HepG2 (cell line): ENCODE data around the gene SPATA7. TPM values are rescaled to one million over a fixed set of nuclear protein-coding genes. Genes with fewer than 3 reads are reported as not detected.

Experiments
- ATAC-seq: fragments of 200-7000 bp; cut with Tn5 transposase; 3 replicates; pipeline ENCODE4 v1.9.1; 2020; ENCODE audit warnings: mild to moderate bottlenecking, moderate library complexity
- BruUV-seq: library from RNA; stranded (reverse); fragments of 400-500 nt; replicated peaks from 2 replicates; lab custom pipeline; 2021; lab: Mats Ljungman, UMichigan
- CTCF ChIA-PET: fragments of 300-600 bp; formaldehyde crosslinking; extraction: SDS; loops from one replicate; lab custom pipeline; 2021; ENCODE audit warnings: low total read pairs, inconsistent platforms, low intra/inter-chr PET ratio; lab: Yijun Ruan, JAX
- POLR2A ChIA-PET: fragments of 350-600 bp; sonication (Branson Sonifier 250); formaldehyde crosslinking; loops from one replicate; lab custom pipeline; 2020; ENCODE audit warnings: antibody characterized with exemption, inconsistent platforms; lab: Yijun Ruan, JAX
- DNase-seq: peaks from one replicate; pipeline ENCODE4 v3.0.0-alpha.2; 2015; ENCODE audit warnings: low spot score
- FAIRE-seq: peaks from 3 replicates; lab custom pipeline; 2011; peaks lifted over from hg19 to GRCh38; lab: Jason Lieb, UNC
- H2AFZ ChIP-seq: one replicate; pipeline ENCODE4 v1.6.1; 2011; ENCODE audit warnings: low read length, inconsistent platforms
- H3K27ac ChIP-seq: fragments of 300-600 bp; 3 replicates; pipeline ENCODE4 v1.8.0; 2011; ENCODE audit warnings: mixed run types, mild to moderate bottlenecking, mixed read lengths, low read length, inconsistent platforms; ENCODE audit not compliant: insufficient read depth; ENCODE audit errors: extremely low read length
- H3K27me3 ChIP-seq, 2 experiments: fragments of 200-600 bp in 1 of 2; 2 replicates in 1 of 2; 3 replicates in 1 of 2; pipeline versions ENCODE4 v1.6.0 to v1.8.0; 2011; ENCODE audit warnings: low read length in 2 of 2, mild to moderate bottlenecking in 2 of 2, moderate library complexity in 2 of 2, inconsistent platforms in 1 of 2; ENCODE audit not compliant: insufficient read depth in 2 of 2, control insufficient read depth in 1 of 2
- H3K36me3 ChIP-seq, 2 experiments: fragments of 200-600 bp in 1 of 2; replicated peaks in 1 of 2; 2 replicates in 1 of 2; 3 replicates in 1 of 2; pipeline versions ENCODE4 v1.5.1 to v1.8.0; 2011; ENCODE audit warnings: low read length in 2 of 2, inconsistent platforms in 1 of 2; ENCODE audit not compliant: insufficient read depth in 2 of 2, control insufficient read depth in 1 of 2
- H3K4me1 ChIP-seq: 2 replicates; pipeline ENCODE4 v1.5.1; 2012; ENCODE audit warnings: low read length, inconsistent platforms; ENCODE audit not compliant: insufficient read depth
- H3K4me2 ChIP-seq: 2 replicates; pipeline ENCODE4 v1.6.0; 2011; ENCODE audit warnings: low read depth, low read length, inconsistent platforms
- H3K4me3 ChIP-seq, 3 experiments: fragments of 200-600 bp in 1 of 3; sonication (generic), shearing (Covaris generic) in 1 of 3; replicated peaks in 1 of 3; 2 replicates each; pipeline ENCODE4 v1.5.1; 2011 to 2016; ENCODE audit warnings: low read length in 3 of 3, inconsistent platforms in 2 of 3, low read depth in 2 of 3, mild to moderate bottlenecking in 2 of 3, control low read depth in 1 of 3, mixed read lengths in 1 of 3; ENCODE audit not compliant: insufficient read depth in 1 of 3
- H3K79me2 ChIP-seq: one replicate; pipeline ENCODE4 v1.6.1; 2011; ENCODE audit warnings: low read length, inconsistent platforms; ENCODE audit not compliant: insufficient read depth
- H3K9ac ChIP-seq: 2 replicates; pipeline ENCODE4 v1.6.0; 2011; ENCODE audit warnings: mild to moderate bottlenecking, low read depth, low read length, inconsistent platforms; ENCODE audit not compliant: insufficient read depth
- H3K9me3 ChIP-seq: 2 replicates; pipeline ENCODE4 v1.5.1; 2012; ENCODE audit warnings: mild to moderate bottlenecking, low read length
- H4K20me1 ChIP-seq: 2 replicates; pipeline ENCODE4 v1.6.0; 2011; ENCODE audit warnings: inconsistent platforms, mild to moderate bottlenecking, low read length, moderate library complexity; ENCODE audit not compliant: insufficient read depth
- ATF7 ChIP-seq, 2 experiments: fragments of 450-650 bp in 1 of 2; sonication (generic) in 1 of 2; formaldehyde crosslinking in 1 of 2; IDR thresholded peaks; 2 replicates each; pipeline versions ENCODE4 v1.4.0 to v1.6.1; 2016 to 2020; ENCODE audit warnings: antibody characterized with exemption in 1 of 2, mild to moderate bottlenecking in 1 of 2, missing genetic modification reagents in 1 of 2
- CREM ChIP-seq, 2 experiments: sonication (generic) in 1 of 2; formaldehyde crosslinking in 1 of 2; IDR thresholded peaks; 2 replicates each; pipeline versions ENCODE4 v1.4.0 to v1.6.1; 2016 to 2020; ENCODE audit warnings: antibody characterized with exemption in 1 of 2, mild to moderate bottlenecking in 1 of 2, missing genetic modification reagents in 1 of 2
- DR1 ChIP-seq: sonication (generic); formaldehyde crosslinking; IDR thresholded peaks from 2 replicates; pipeline ENCODE4 v1.8.0; 2021; ENCODE audit warnings: mild to moderate bottlenecking, missing genetic modification reagents, inconsistent platforms
- JUND ChIP-seq: sonication (generic); formaldehyde crosslinking; IDR thresholded peaks from 2 replicates; pipeline ENCODE4 v1.8.0; 2022; ENCODE audit warnings: mild to moderate bottlenecking, missing genetic modification reagents
- MED13 ChIP-seq: sonication (generic); formaldehyde crosslinking; IDR thresholded peaks from 2 replicates; pipeline ENCODE4 v1.5.0; 2020; ENCODE audit warnings: missing genetic modification reagents
- SIN3B ChIP-seq: fragments of 150-350 bp; IDR thresholded peaks from 2 replicates; pipeline ENCODE4 v1.6.1; 2014; ENCODE audit warnings: low read length
- SIX1 ChIP-seq: sonication (generic); formaldehyde crosslinking; IDR thresholded peaks from 2 replicates; pipeline ENCODE4 v1.4.0; 2020; ENCODE audit warnings: missing genetic modification reagents, borderline replicate concordance
- ZBTB7B ChIP-seq: sonication (generic); formaldehyde crosslinking; IDR thresholded peaks from 2 replicates; pipeline ENCODE4 v1.4.0; 2020; ENCODE audit warnings: missing genetic modification reagents
- ZKSCAN1 ChIP-seq: fragments of 150-350 bp; IDR thresholded peaks from 2 replicates; pipeline ENCODE4 v1.6.1; 2014; ENCODE audit warnings: low read length
- WGBS: methylation state at CpG from one replicate; pipeline ENCODE4 v1.1.6; 2017; ENCODE audit warnings: low lambda C conversion rate; 5-methylcytosine and 5-hydroxymethylcytosine counted together
- in situ Hi-C: cut with HindIII; loops from 2 replicates; pipeline ENCODE4 v1.10.0; 2017; ENCODE audit warnings: low pct_unique_long_range_greater_than_20kb; ENCODE audit not compliant: extremely low pct_ligation_motif_present
- intact Hi-C: fragments of 100-400 bp; cut with micrococcal nuclease; formaldehyde crosslinking; loops from one replicate; pipeline ENCODE4 v1.10.0; 2022; ENCODE audit not compliant: unreplicated experiment
- polyA plus RNA-seq, 8 experiments: library from polyadenylated mRNA; depleted of rRNA in 3 of 8; stranded (reverse) in 7 of 8; unstranded in 1 of 8; fragments of >200 nt; fragmentation: Illumina TruSeq in 4 of 8; extraction: Trizol in 4 of 8; gene quantifications; 2 replicates each; pipeline versions ENCODE4 v1.2.1 to v1.2.3, GENCODE V29; 2011 to 2016; ENCODE audit warnings: low read depth in 4 of 8, missing spikeins in 1 of 8, mixed read lengths in 1 of 8; ENCODE audit not compliant: insufficient read depth in 1 of 8
- total RNA-seq, 5 experiments: library from RNA; depleted of rRNA; stranded (reverse); fragments of >200 nt; fragmentation: Illumina TruSeq; extraction: Trizol; gene quantifications; 2 replicates each; pipeline ENCODE4 v1.2.3, GENCODE V29; 2016; ENCODE audit warnings: low read depth in 1 of 5
- TF ChIP-seq, protein P1 (sequence below): sonication (generic); formaldehyde crosslinking; IDR thresholded peaks from 2 replicates; pipeline ENCODE4 v1.5.1; 2020; ENCODE audit warnings: missing genetic modification reagents, mild to moderate bottlenecking, borderline replicate concordance
- TF ChIP-seq, protein P2 (sequence below): sonication (generic); formaldehyde crosslinking; IDR thresholded peaks from 2 replicates; pipeline ENCODE4 v1.8.1; 2022; ENCODE audit warnings: low read depth, mild to moderate bottlenecking, missing genetic modification reagents

Gene SPATA7
- total and polyA plus RNA-seq, 2 of the 13 experiments (the other 11 are each of a cell fraction or from before 2014, with no cell fraction given) = 3.6 to 5.5 TPM

DNA sequence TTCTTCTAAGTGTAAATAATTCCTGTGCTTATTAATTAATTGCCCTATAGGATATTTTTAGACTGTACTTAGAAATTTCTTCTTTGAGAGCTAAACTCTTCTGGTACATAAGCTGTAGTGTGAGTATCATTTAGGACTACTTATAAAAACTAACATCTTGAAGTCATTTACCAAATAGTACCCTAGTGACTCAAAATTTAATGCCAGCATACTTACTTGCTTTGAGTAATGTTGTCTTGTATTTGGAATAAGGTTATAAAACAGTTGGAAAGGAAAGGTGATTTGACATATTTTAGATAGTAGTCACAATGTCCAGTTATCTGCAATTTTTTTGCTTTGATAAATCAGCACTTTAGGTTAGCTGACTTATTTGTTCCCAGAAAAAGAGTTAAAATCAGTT lies 39.1 kb downstream of the SPATA7 start (continued):
- TF ChIP-seq JUND (CRISPR knock-in tag) (no peak), SIX1 (CRISPR knock-in tag) (no peak), MED13 (no peak)

DNA sequence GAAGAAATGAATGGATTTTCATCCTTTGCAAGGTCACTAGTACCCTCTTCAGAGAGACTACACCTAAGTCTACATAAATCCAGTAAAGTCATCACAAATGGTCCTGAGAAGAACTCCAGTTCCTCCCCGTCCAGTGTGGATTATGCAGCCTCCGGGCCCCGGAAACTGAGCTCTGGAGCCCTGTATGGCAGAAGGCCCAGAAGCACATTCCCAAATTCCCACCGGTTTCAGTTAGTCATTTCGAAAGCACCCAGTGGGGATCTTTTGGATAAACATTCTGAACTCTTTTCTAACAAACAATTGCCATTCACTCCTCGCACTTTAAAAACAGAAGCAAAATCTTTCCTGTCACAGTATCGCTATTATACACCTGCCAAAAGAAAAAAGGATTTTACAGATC lies 40.8 kb downstream of the SPATA7 start:
- Histone ChIP-seq H3K4me2 (no peak overlapping the region), H2AFZ (no peak overlapping the region), H3K4me1 (no peaks in the 10 kb centered on the region), H4K20me1 (no peaks in the 10 kb centered on the region), H3K27me3 (no peaks in the 10 kb centered on the region), H3K4me3 (no peak overlapping the region), H3K27ac (no peak overlapping the region), H3K36me3 (no peaks in the 10 kb centered on the region; a peak in 1 of 5 replicates), H3K9ac (no peak overlapping the region)
- no peak for DNase-seq
- TF ChIP-seq ZKSCAN1 = no peak
- TF ChIP-seq DR1 = no peak
- no peak for TF ChIP-seq CREM (IDR thresholded peaks at IDR 0.05)
- TF ChIP-seq CREM (CRISPR knock-in tag; IDR thresholded peaks at IDR 0.05) = no peak
- no peak for TF ChIP-seq ATF7 (IDR thresholded peaks at IDR 0.05)
- no peak for TF ChIP-seq ATF7 (CRISPR knock-in tag; IDR thresholded peaks at IDR 0.05)
- TF ChIP-seq, protein P1, sequence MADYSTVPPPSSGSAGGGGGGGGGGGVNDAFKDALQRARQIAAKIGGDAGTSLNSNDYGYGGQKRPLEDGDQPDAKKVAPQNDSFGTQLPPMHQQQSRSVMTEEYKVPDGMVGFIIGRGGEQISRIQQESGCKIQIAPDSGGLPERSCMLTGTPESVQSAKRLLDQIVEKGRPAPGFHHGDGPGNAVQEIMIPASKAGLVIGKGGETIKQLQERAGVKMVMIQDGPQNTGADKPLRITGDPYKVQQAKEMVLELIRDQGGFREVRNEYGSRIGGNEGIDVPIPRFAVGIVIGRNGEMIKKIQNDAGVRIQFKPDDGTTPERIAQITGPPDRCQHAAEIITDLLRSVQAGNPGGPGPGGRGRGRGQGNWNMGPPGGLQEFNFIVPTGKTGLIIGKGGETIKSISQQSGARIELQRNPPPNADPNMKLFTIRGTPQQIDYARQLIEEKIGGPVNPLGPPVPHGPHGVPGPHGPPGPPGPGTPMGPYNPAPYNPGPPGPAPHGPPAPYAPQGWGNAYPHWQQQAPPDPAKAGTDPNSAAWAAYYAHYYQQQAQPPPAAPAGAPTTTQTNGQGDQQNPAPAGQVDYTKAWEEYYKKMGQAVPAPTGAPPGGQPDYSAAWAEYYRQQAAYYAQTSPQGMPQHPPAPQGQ (CRISPR knock-in tag) = no peak
- TF ChIP-seq, protein P2, sequence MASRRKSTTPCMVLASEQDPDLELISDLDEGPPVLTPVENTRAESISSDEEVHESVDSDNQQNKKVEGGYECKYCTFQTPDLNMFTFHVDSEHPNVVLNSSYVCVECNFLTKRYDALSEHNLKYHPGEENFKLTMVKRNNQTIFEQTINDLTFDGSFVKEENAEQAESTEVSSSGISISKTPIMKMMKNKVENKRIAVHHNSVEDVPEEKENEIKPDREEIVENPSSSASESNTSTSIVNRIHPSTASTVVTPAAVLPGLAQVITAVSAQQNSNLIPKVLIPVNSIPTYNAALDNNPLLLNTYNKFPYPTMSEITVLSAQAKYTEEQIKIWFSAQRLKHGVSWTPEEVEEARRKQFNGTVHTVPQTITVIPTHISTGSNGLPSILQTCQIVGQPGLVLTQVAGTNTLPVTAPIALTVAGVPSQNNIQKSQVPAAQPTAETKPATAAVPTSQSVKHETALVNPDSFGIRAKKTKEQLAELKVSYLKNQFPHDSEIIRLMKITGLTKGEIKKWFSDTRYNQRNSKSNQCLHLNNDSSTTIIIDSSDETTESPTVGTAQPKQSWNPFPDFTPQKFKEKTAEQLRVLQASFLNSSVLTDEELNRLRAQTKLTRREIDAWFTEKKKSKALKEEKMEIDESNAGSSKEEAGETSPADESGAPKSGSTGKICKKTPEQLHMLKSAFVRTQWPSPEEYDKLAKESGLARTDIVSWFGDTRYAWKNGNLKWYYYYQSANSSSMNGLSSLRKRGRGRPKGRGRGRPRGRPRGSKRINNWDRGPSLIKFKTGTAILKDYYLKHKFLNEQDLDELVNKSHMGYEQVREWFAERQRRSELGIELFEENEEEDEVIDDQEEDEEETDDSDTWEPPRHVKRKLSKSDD = no peak
- TF ChIP-seq SIN3B = no peak
- no peak for TF ChIP-seq ZBTB7B
- TF ChIP-seq, all 625 proteins: peak for 0
- 91% methylated on average over 6 of the region's 7 CpGs for WGBS
- Histone ChIP-seq H3K9me3 (no peaks in the 10 kb centered on the region), H3K79me2 (no peaks in the 10 kb centered on the region)
- no peak for FAIRE-seq
- no TSS peak for BruUV-seq
- ATAC-seq = no peak
- in situ Hi-C loops = no loop called here
- intact Hi-C loops = no loop called here
- POLR2A ChIA-PET = no interaction called here
- CTCF ChIA-PET = no interaction called here
